Astrocyte (in vitro differentiated cells and primary cell): Measurements from ENCODE around the gene SMC6.

ENCODE experiments used
- EZH2 ChIP-seq: IDR thresholded peaks from 2 replicates; pipeline ENCODE4 v1.6.1; 2012; ENCODE audit warnings: mild to moderate bottlenecking, low read length, inconsistent platforms; ENCODE audit not compliant: insufficient read depth
- TF ChIP-seq, protein P1 (sequence below): IDR thresholded peaks from 2 replicates; pipeline ENCODE4 v1.5.1; 2011; ENCODE audit warnings: low read depth, mild to moderate bottlenecking, inconsistent platforms, low read length, moderate library complexity; ENCODE audit not compliant: insufficient read depth

DNA sequence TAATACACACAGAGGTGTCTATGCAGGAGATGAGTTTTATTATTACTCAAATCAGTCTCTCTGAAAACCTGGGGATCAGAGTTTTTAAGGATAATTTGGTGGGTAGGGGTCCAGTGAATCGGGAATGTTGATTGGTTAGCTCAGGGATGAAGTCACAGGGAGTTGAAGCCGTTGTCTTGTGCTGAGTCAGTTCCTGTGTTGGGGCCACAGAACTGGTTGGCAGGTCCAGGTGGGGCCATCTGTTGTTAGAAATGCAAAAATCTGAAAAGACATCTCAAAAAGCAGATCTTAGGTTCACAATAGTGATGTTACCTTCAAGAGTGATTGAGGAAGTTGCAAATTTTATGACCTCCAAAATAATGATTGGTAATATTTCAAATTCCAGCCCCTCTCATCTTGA is 126.2 kb downstream of the SMC6 start:
- TF ChIP-seq, protein P1, sequence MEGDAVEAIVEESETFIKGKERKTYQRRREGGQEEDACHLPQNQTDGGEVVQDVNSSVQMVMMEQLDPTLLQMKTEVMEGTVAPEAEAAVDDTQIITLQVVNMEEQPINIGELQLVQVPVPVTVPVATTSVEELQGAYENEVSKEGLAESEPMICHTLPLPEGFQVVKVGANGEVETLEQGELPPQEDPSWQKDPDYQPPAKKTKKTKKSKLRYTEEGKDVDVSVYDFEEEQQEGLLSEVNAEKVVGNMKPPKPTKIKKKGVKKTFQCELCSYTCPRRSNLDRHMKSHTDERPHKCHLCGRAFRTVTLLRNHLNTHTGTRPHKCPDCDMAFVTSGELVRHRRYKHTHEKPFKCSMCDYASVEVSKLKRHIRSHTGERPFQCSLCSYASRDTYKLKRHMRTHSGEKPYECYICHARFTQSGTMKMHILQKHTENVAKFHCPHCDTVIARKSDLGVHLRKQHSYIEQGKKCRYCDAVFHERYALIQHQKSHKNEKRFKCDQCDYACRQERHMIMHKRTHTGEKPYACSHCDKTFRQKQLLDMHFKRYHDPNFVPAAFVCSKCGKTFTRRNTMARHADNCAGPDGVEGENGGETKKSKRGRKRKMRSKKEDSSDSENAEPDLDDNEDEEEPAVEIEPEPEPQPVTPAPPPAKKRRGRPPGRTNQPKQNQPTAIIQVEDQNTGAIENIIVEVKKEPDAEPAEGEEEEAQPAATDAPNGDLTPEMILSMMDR = no peak
- TF ChIP-seq EZH2 = no peak
